K562 (cell line): ENCODE data around the gene SULT1C4. TPM values are rescaled to one million over a fixed set of nuclear protein-coding genes. Genes with fewer than 3 reads are reported as not detected.

Experiments
- ATAC-seq: fragments of 200-7000 bp; cut with Tn5 transposase; 3 replicates; pipeline ENCODE4 v1.9.1; 2020; ENCODE audit warnings: moderate library complexity
- BruUV-seq: library from RNA; stranded (reverse); fragments of 400-500 nt; replicated peaks from 2 replicates; lab custom pipeline; 2021; lab: Mats Ljungman, UMichigan
- CTCF ChIA-PET: fragments of 300-600 bp; formaldehyde crosslinking; extraction: SDS; loops from one replicate; lab custom pipeline; 2021; ENCODE audit warnings: low intra/inter-chr PET ratio; lab: Yijun Ruan, JAX
- POLR2A ChIA-PET: fragments of 300-600, 350-650 bp; sonication (Branson Sonifier 250); formaldehyde crosslinking; extraction: SDS; loops from one replicate; lab custom pipeline; 2021; ENCODE audit warnings: antibody characterized with exemption, inconsistent platforms; lab: Yijun Ruan, JAX
- DNase-seq, 4 experiments: peaks; one replicate each; pipeline versions ENCODE4 v3.0.0 to v3.0.0-alpha.2; 2011 to 2018; ENCODE audit warnings: low spot score in 3 of 4, mixed read lengths in 3 of 4; ENCODE audit errors: extremely low read depth in 1 of 4
- FAIRE-seq: peaks from 2 replicates; lab custom pipeline; 2011; peaks lifted over from hg19 to GRCh38; lab: Jason Lieb, UNC
- H2AFZ ChIP-seq: 2 replicates; pipeline ENCODE4 v1.6.0; 2011; ENCODE audit warnings: low read depth, low read length, control low read depth, inconsistent platforms
- H3K27ac ChIP-seq: fragments of 200-600 bp; 3 replicates; pipeline ENCODE4 v1.8.0; 2011; ENCODE audit warnings: low read depth, mild to moderate bottlenecking, control low read depth, inconsistent platforms, low read length, moderate library complexity, mixed read lengths; ENCODE audit errors: extremely low read depth
- H3K27me3 ChIP-seq, 2 experiments: fragments of 300-600 bp in 1 of 2; 2 replicates in 1 of 2; 3 replicates in 1 of 2; pipeline versions ENCODE4 v1.6.0 to v1.8.0; 2011; ENCODE audit warnings: inconsistent platforms in 2 of 2, low read length in 2 of 2, mild to moderate bottlenecking in 1 of 2, mixed read lengths in 1 of 2, moderate library complexity in 1 of 2; ENCODE audit not compliant: control insufficient read depth in 2 of 2, insufficient read depth in 2 of 2
- H3K36me3 ChIP-seq: fragments of 300-600 bp; 3 replicates; pipeline ENCODE4 v1.8.0; 2011; ENCODE audit warnings: mild to moderate bottlenecking, low read length, inconsistent platforms; ENCODE audit not compliant: control insufficient read depth, insufficient read depth
- H3K4me1 ChIP-seq, 2 experiments: fragments of 200-600 bp in 1 of 2; replicated peaks in 1 of 2; 2 replicates in 1 of 2; 3 replicates in 1 of 2; pipeline versions ENCODE4 v1.5.1 to v1.8.0; 2011; ENCODE audit warnings: inconsistent platforms in 2 of 2, low read length in 2 of 2, mild to moderate bottlenecking in 1 of 2, mixed read lengths in 1 of 2, moderate library complexity in 1 of 2; ENCODE audit not compliant: control insufficient read depth in 2 of 2, insufficient read depth in 2 of 2
- H3K4me2 ChIP-seq: 2 replicates; pipeline ENCODE4 v1.6.1; 2011; ENCODE audit warnings: low read length, control low read depth, inconsistent platforms, mixed read lengths; ENCODE audit not compliant: insufficient read depth
- H3K4me3 ChIP-seq: fragments of 200-600 bp; sonication (generic), shearing (Covaris generic); 2 replicates; pipeline ENCODE4 v1.5.1; 2016; ENCODE audit warnings: control low read depth, inconsistent platforms
- H3K79me2 ChIP-seq: fragments of 200-600 bp; 3 replicates; pipeline ENCODE4 v1.8.0; 2011; ENCODE audit warnings: low read length, inconsistent platforms; ENCODE audit not compliant: control insufficient read depth, insufficient read depth
- H3K9ac ChIP-seq, 2 experiments: 2 replicates each; pipeline versions ENCODE4 v1.6.0 to v1.6.1; 2011; ENCODE audit warnings: low read depth in 2 of 2, low read length in 2 of 2, control low read depth in 1 of 2, inconsistent platforms in 1 of 2, mild to moderate bottlenecking in 1 of 2, mixed read lengths in 1 of 2; ENCODE audit not compliant: insufficient read depth in 1 of 2
- H3K9me1 ChIP-seq: one replicate; pipeline ENCODE4 v1.6.0; 2011; ENCODE audit warnings: inconsistent platforms, mild to moderate bottlenecking, low read length, moderate library complexity; ENCODE audit not compliant: control insufficient read depth, insufficient read depth
- H3K9me3 ChIP-seq: replicated peaks from 2 replicates; pipeline ENCODE4 v1.5.1; 2011; ENCODE audit warnings: low read depth, low read length, inconsistent platforms; ENCODE audit not compliant: control insufficient read depth, insufficient read depth
- H4K20me1 ChIP-seq: replicated peaks from 2 replicates; pipeline ENCODE4 v1.6.1; 2011; ENCODE audit warnings: low read length, inconsistent platforms, mixed read lengths; ENCODE audit not compliant: control insufficient read depth, insufficient read depth
- DPF2 ChIP-seq: fragments of 450-650 bp; IDR thresholded peaks from 2 replicates; pipeline ENCODE4 v1.6.1; 2016
- FOXA3 ChIP-seq, 2 experiments: fragments of 450-650 bp in 1 of 2; sonication (generic) in 1 of 2; formaldehyde crosslinking; IDR thresholded peaks in 1 of 2; conservative IDR thresholded peaks in 1 of 2; 2 replicates each; pipeline versions ENCODE4 v1.4.0 to v1.8.0; 2020 to 2022; ENCODE audit warnings: mild to moderate bottlenecking in 2 of 2, missing genetic modification reagents in 1 of 2
- KAT2B ChIP-seq: IDR thresholded peaks from one replicate; pipeline ENCODE4 v1.6.1; 2012; ENCODE audit warnings: low read depth, mild to moderate bottlenecking, control low read depth, inconsistent platforms, low read length, moderate library complexity
- KDM1A ChIP-seq, 2 experiments: fragments of 450-650 bp; IDR thresholded peaks; 2 replicates each; pipeline ENCODE4 v1.6.1; 2016; ENCODE audit warnings: mild to moderate bottlenecking in 2 of 2
- MTA2 ChIP-seq: fragments of 450-650 bp; IDR thresholded peaks from 2 replicates; pipeline ENCODE4 v1.6.1; 2016; ENCODE audit warnings: low read depth
- MTA3 ChIP-seq: fragments of 450-650 bp; formaldehyde crosslinking; IDR thresholded peaks from 2 replicates; pipeline ENCODE4 v1.6.1; 2017; ENCODE audit warnings: mild to moderate bottlenecking, borderline replicate concordance
- PRMT5 ChIP-seq: sonication (generic); formaldehyde crosslinking; IDR thresholded peaks from 2 replicates; pipeline ENCODE4 v1.5.0; 2020; ENCODE audit warnings: missing genetic modification reagents
- SMARCA4 ChIP-seq: fragments of 450-650 bp; IDR thresholded peaks from 2 replicates; pipeline ENCODE4 v1.6.1; 2016
- SRSF9 ChIP-seq: fragments of 200-400 bp; formaldehyde crosslinking; IDR thresholded peaks from 2 replicates; pipeline ENCODE4 v1.6.1; 2017; ENCODE audit warnings: low read depth, low read length, borderline replicate concordance
- TRIM24 ChIP-seq, 2 experiments: fragments of 450-650 bp; IDR thresholded peaks; 2 replicates each; pipeline ENCODE4 v1.6.1; 2016
- ZKSCAN1 ChIP-seq: fragments of 150-350 bp; IDR thresholded peaks from 2 replicates; pipeline ENCODE4 v1.6.1; 2016; ENCODE audit warnings: low read depth, low read length
- ZNF239 ChIP-seq: fragments of 250-450 bp; sonication (Bioruptor Pico); IDR thresholded peaks from 2 replicates; pipeline ENCODE4 v1.4.0; 2020; ENCODE audit warnings: mild to moderate bottlenecking
- WGBS: fragments of 100-300 bp; shearing (Covaris generic); methylation state at CpG from one replicate; pipeline ENCODE4 v1.1.6; 2016; ENCODE audit warnings: low coverage, mixed read lengths; ENCODE audit not compliant: insufficient coverage; ENCODE audit errors: missing lambda C conversion rate; 5-methylcytosine and 5-hydroxymethylcytosine counted together
- in situ Hi-C: fragments of 300-500 bp; cut with MboI; formaldehyde crosslinking; loops from 4 replicates; pipeline ENCODE4 v1.15.0; 2018; ENCODE audit warnings: inconsistent platforms, mixed read lengths
- intact Hi-C: fragments of 100-400 bp; cut with micrococcal nuclease; formaldehyde crosslinking; loops from 2 replicates; pipeline ENCODE4 v1.14.2; 2022
- polyA plus RNA-seq, 8 experiments: library from polyadenylated mRNA; depleted of rRNA in 4 of 8; stranded (reverse) in 5 of 8; unstranded in 3 of 8; fragments of >200 nt; fragmentation: Nextera tagmentation in 2 of 8; fragmentation: Illumina TruSeq in 1 of 8; extraction: Ambion mirVana in 2 of 8; extraction: Trizol in 1 of 8; gene quantifications; 2 replicates each; pipeline versions ENCODE4 v1.2.1 to v1.2.3, GENCODE V29; 2011 to 2014; ENCODE audit warnings: inconsistent platforms in 1 of 8, missing spikeins in 1 of 8
- total RNA-seq, 7 experiments: library from RNA; depleted of rRNA in 6 of 7; stranded (reverse); fragments of >200 nt in 6 of 7; fragmentation: Illumina TruSeq in 2 of 7; extraction: Trizol in 2 of 7; gene quantifications; 2 replicates each; pipeline versions ENCODE4 v1.2.1 to v1.2.3, GENCODE V29; 2011 to 2021; ENCODE audit warnings: low replicate concordance in 1 of 7

SULT1C4 gene
- total and polyA plus RNA-seq, 9 of the 15 experiments (the other 6 are each of a cell fraction or from before 2014, with no cell fraction given): 0.04 to 0.14 (median 0.09) TPM; not detected in 5

DNA sequence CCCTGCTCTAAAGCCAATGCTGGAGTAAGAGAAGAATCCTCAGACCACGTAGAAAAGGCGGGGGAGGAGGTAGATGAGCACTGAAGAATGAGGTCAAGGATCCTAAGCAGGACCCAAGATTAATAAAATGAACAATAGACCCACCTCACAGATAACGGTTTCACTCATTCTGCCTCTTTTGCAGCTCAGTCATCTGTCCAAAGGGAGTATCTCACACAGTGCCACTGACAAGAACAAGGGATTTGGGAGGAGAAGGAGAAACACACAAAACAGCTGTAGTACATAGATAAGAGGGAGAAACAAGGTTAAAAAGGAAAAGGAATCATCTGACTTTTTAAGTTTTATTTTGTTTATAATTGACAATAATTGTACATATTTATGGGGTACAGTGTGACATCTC, 30.9 kb upstream of the SULT1C4 start (continued):
- TF ChIP-seq SMARCA4: peak; percentile 63
- TF ChIP-seq TRIM24 (IDR thresholded peaks at IDR 0.05): peak in 1 of 2 experiments; percentile 67; a peak in 2 of 4 replicates
- peak; percentile 57; the same call in 1 of the 2 replicates for TF ChIP-seq ZNF239
- TF ChIP-seq DPF2: peak; percentile 72
- peak in 1 of 2 experiments; percentile 29; a peak in 1 of 4 replicates for TF ChIP-seq KDM1A (IDR thresholded peaks at IDR 0.05)
- peak; percentile 75 for TF ChIP-seq MTA2

- Histone ChIP-seq H3K9ac (no peak overlapping the region), H3K4me1 (peaks cover 6 to 23% of the 10 kb centered on the region in 2 experiments; a peak in 3 of 5 replicates), H4K20me1 (no peaks in the 10 kb centered on the region), H3K9me1 (no peaks in the 10 kb centered on the region), H3K4me3 (no peak overlapping the region), H3K36me3 (no peaks in the 10 kb centered on the region), H3K79me2 (no peaks in the 10 kb centered on the region), H3K4me2 (no peak overlapping the region), H3K9me3 (no peaks in the 10 kb centered on the region), H2AFZ (no peak overlapping the region), H3K27me3 (peaks cover 0 to 5% of the 10 kb centered on the region in 2 experiments; a peak in 1 of 5 replicates), H3K27ac (no peak overlapping the region)
- WGBS: 5% methylated on average over 2 of the region's 3 CpGs
- ATAC-seq (no peak), DNase-seq (no peak), FAIRE-seq (no peak)
- intact Hi-C loops: no loop called here
- CTCF ChIA-PET: no interaction called here
- POLR2A ChIA-PET: no interaction called here
- BruUV-seq: no TSS peak
- TF ChIP-seq SRSF9 (no peak), KAT2B (no peak), MTA3 (no peak), ZKSCAN1 (no peak), FOXA3 (CRISPR knock-in tag; conservative IDR thresholded peaks at IDR 0.05 in 1 of 2, IDR thresholded peaks at IDR 0.05 in 1 of 2) (no peak), PRMT5 (no peak), KDM1A (IDR thresholded peaks at IDR 0.05) (no peak)
- in situ Hi-C loops: no loop called here
Observed at GRCh38 chr2:108347786-108348185, 30.0 kb upstream of the SULT1C4 start.
